Left renal pelvis (tissue), 4 donors: ENCODE results near the gene SYDE2. TPM values are rescaled to one million over a fixed set of nuclear protein-coding genes. Genes with fewer than 3 reads are reported as not detected.
A peak's percentile ranks its signal among the peaks of the same experiment; 100 is the strongest.
"Not testable (repeated sequence)": the region's sequence is repeated elsewhere in the genome, so short reads cannot be mapped to it uniquely, and the experiment has no call there.

Experiments used
- DNase-seq, 4 donors: peaks; one replicate each; pipeline ENCODE4 v3.0.0-alpha.2; 2013; ENCODE audit warnings: low read depth in 4 of 4, low spot score in 3 of 4
- polyA plus RNA-seq, 4 donors: library from polyadenylated mRNA; unstranded; fragments of 120-200 nt; gene quantifications; one replicate each; pipeline ENCODE4 v1.2.1, GENCODE V29; 2013; ENCODE audit not compliant: insufficient read length in 4 of 4

SYDE2 gene
- polyA plus RNA-seq, 4 donors: 7.7 to 10.8 (median 9.5) TPM

DNA sequence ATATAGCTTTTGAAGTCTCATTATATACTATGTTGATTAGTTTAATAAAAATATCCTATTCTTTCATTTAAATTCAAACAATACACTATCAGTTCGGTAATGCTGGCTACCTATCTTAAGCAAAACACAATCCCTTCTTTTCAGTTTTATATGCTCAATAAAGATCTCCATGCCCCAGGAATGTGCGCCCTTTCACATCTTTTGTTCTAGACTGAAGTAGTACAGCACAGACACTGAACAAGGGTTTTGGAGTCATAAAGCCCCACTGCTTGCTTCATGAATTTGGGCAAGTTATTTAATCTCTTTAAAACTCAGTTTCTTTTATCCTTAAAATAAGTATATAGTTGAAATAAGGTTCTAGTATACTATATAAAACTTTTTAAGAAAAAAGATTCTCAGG is 22.4 kb downstream of the SYDE2 start:
- DNase-seq: no peak

DNA sequence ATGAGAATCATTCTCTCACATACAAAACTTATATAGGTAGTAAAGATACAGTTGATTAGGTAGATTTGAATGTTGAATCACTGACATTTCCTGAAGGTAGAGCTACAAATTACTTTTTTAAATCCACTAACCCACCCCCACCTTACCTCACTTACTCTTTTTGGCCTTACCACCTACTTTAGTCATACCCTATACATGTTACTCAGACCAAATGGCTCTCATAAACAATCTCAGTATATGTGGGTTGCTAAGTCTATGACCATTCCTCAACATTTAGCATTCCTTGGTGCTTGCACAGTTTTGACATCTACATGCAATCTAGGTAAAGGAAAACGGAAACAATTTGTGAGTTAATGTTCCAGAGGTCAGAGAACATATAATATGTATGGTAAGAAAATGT is 26.3 kb downstream of the SYDE2 start:
- DNase-seq: no peak

- DNase-seq: no peak
Measured at GRCh38 chr1:85172684-85173337, 28.0 kb downstream of the SYDE2 start.

GRCh38 chr1:85171721-85172120 is 29.1 kb downstream of the SYDE2 start:
- DNase-seq: no peak

GRCh38 chr1:85168884-85169283 is 31.9 kb downstream of the SYDE2 start:
- DNase-seq: no peak

GRCh38 chr1:85166351-85166750 is 34.5 kb downstream of the SYDE2 start:
- no peak for DNase-seq

DNA sequence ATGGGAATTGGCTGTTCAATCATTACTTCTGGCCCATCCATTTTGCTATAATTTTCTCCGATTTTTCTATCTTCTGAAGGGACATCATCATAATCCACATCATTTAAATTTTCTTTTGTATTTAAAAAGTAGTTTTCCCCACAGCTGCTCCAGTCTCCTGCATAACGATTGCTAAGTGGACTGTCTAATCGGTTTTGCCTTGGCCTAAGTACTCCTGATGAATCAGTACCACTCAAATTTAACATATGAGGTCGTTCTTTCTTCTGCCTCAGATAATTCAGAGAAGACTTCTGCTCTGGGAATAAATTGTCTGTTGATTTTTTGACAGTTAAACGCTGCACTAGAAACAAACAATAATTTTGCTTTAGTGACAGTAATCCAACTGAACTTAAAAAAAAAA is 41.9 kb downstream of the SYDE2 start:
- DNase-seq: no peak

- DNase-seq: no peak
Measured at GRCh38 chr1:85157436-85157835, 43.4 kb downstream of the SYDE2 start.

DNA sequence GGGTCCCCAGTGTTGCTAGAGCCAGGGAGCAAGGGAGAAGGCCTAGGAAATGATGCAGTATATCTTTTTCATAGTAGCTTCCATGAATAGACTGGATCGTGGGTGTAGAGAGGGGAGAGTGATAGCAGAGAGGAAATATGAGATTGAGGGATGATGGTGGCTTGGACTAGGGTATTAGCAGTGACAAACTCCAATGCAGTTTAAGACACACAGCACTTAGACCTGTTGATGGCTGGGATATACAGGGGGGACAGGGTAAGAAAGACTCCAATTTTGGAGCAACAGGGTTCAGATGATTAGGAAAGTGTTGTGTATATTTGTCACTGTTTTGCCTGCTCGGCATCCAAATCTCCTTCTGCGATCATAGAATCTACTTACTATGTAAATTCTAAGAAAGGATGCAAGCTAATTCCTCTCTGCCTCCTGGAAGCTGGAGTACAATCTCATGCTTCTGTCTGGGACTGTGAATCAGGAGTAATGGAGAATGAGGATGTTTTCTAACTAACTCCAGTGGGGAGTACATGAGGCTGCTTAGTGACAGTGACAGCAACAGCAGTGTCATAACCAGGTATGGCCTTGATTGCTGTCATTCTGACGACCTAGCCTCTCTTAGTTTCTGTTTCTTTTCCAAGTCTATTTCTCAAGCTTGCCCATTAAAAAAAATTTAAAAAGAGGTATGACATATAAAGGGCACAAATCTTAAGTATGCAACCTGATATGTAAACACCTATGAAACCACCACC is 47.5 kb downstream of the SYDE2 start:
- DNase-seq: no peak

DNA sequence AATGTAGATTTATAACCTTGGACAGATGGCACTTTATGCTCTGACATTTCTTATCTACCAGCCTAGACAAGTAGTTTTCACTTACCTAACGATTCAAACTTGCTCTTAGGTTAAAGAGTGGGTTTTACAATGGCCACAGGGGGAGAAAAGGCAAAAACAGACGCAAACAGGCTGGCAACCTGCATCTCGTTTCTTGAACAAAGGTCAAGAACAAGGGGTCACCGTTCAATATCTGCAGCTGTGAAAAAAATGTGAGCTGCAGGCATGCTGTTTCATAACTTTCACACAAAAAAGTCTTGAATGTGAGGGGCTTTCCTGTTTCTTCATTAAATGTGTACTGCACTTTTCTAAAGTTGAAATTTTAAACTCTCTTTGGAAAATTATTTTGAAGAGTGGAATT is 49.4 kb downstream of the SYDE2 start:
- DNase-seq: no peak

DNA sequence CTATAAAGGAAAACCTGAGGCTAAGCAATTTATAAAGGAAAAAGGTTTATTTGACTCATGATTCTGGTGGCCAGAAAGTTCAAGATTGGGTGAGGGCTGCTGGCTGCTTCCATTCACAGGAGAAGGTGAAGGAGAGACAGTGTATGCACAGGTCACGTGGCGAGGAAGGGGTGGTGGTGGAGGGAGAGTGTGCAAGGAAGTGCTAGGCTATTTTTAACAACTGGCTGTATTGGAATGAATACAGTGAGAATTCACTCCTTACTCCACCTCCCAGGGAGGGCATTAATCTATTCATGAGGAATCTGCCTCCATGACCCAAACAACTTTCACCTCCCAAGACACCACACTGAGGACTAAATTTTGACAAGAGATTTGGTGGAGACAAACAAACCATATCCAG is 51.0 kb downstream of the SYDE2 start:
- no peak for DNase-seq

GRCh38 chr1:85148524-85149250 is 52.1 kb downstream of the SYDE2 start:
- DNase-seq: no peak

DNA sequence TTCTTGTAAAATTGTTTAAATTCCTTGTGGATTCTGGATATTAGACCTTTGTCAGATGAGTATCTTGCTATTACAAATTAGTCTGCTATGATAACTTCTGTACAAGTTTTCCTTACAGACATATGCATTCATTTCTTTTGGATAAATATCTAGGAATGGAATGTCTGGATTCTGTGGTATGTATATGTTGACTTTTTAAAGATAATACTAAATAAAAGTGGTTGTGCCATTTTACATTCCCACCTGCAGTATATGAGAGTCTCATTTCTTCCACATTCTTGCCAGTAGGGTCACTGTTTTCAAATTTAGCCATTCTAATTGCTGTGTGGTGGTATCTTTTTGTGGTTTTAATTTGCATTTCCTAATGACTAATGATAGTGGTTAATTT is 53.9 kb downstream of the SYDE2 start:
- no peak for DNase-seq

DNA sequence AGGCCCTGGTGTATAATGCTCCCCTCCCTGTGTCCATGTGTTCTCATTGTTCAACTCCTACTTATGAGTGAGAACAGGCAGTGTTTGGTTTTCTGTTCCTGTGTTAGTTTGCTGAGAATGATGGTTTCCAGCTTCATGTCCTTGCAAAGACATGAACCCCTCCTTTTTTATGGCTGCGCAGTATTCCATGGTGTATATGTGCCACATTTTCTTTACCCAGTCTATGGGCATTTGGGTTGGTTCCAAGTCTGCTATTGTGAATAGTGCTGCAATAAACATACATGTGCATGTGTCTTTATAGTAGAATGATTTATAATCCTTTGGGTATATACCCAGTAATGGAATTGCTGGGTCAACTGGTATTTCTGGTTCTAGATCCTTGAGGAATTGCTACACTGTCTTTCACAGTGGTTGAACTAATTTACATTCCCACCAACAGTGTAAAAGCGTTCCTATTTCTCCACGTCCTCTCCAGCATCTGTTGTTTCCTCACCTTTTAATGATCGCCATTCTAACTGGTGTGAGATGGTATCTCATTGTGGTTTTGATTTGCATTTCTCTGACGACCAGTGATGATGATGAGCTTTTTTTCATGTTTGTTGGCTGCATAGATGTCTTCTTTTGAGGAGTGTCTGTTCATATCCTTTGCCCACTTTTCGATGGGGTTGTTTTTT is 54.4 kb downstream of the SYDE2 start:
- not testable (repeated sequence) for DNase-seq

- DNase-seq: no peak
Measured at GRCh38 chr1:85144351-85144750, 56.5 kb downstream of the SYDE2 start.

GRCh38 chr1:85142753-85143152 is 58.1 kb downstream of the SYDE2 start:
- DNase-seq: no peak

DNA sequence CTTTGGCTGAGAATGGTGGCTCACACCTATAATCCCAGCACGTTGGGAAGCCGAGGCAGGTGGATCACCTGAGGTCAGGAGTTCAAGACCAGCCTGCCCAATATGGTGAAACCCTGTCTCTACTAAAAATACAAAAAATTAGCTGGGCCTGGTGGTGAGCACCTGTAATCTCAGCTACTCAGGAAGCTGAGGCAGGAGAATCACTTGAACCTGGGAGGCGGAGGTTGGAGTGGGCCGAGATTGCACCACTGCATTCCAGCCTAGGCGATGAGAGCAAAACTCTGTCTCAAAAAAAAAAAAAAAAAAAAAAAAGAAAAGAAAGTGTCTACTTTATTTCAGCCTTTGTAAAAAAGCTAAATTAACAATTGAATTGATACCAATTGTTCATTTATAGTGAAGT is 62.4 kb downstream of the SYDE2 start:
- DNase-seq: not testable (repeated sequence)

GRCh38 chr1:85137660-85138059 is 63.2 kb downstream of the SYDE2 start:
- peak; percentile 47 to 70 (median 60) for DNase-seq

- DNase-seq: no peak
Measured at GRCh38 chr1:85135392-85135798, 65.4 kb downstream of the SYDE2 start.

GRCh38 chr1:85134583-85135391 is 66.0 kb downstream of the SYDE2 start:
- no peak for DNase-seq
